Nephron progenitor cell (in vitro differentiated cells): ENCODE results near the gene DES.

ENCODE experiments used
- DNase-seq: peaks from one replicate; pipeline ENCODE4 v3.0.0; 2021
- H3K27ac Mint-ChIP-seq: 2 replicates; pipeline ENCODE4 v1.8.0; 2021; ENCODE audit warnings: mild to moderate bottlenecking, moderate library complexity, mixed read lengths
- H3K27me3 Mint-ChIP-seq: 2 replicates; pipeline ENCODE4 v1.8.0; 2021; ENCODE audit warnings: mild to moderate bottlenecking, low read depth, mixed read lengths; ENCODE audit not compliant: poor library complexity
- H3K36me3 Mint-ChIP-seq: 2 replicates; pipeline ENCODE4 v1.8.0; 2021; ENCODE audit warnings: low read depth, mixed read lengths
- H3K4me1 Mint-ChIP-seq: 2 replicates; pipeline ENCODE4 v1.8.0; 2021; ENCODE audit warnings: mixed read lengths
- H3K4me3 Mint-ChIP-seq: 2 replicates; pipeline ENCODE4 v1.8.0; 2021; ENCODE audit warnings: mild to moderate bottlenecking, moderate library complexity, mixed read lengths
- H3K9me3 Mint-ChIP-seq: 2 replicates; pipeline ENCODE4 v1.8.0; 2021; ENCODE audit warnings: mild to moderate bottlenecking, moderate library complexity, mixed read lengths
- TF ChIP-seq, protein P1 (sequence below): fragments of 200-600 bp; sonication (generic); IDR thresholded peaks from 2 replicates; pipeline ENCODE4 v1.5.0; 2021; ENCODE audit warnings: antibody characterized with exemption

DES gene

DNA sequence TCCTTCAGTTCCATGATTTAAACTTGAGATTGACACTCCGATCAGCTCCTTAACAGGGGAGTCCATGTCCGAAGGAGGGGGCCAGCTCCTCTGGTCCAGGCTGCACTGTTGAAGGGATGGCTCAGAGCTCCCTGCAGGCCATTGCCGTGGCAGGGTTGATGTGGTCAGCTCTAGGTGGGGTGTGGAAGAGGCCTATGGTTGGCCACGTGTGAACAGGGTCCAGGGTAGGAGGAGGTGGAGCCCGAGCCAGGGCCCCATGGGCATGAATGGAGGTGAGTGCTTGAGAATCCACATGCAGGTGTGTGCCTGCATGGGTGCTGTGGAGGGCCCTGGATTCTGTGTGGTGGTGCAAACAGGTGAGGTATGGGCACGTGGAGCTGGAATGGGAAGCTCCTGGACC lies 17.5 kb downstream of the DES start:
- TF ChIP-seq, protein P1, sequence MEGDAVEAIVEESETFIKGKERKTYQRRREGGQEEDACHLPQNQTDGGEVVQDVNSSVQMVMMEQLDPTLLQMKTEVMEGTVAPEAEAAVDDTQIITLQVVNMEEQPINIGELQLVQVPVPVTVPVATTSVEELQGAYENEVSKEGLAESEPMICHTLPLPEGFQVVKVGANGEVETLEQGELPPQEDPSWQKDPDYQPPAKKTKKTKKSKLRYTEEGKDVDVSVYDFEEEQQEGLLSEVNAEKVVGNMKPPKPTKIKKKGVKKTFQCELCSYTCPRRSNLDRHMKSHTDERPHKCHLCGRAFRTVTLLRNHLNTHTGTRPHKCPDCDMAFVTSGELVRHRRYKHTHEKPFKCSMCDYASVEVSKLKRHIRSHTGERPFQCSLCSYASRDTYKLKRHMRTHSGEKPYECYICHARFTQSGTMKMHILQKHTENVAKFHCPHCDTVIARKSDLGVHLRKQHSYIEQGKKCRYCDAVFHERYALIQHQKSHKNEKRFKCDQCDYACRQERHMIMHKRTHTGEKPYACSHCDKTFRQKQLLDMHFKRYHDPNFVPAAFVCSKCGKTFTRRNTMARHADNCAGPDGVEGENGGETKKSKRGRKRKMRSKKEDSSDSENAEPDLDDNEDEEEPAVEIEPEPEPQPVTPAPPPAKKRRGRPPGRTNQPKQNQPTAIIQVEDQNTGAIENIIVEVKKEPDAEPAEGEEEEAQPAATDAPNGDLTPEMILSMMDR: no peak
- Mint-ChIP-seq H3K27ac (no peak overlapping the region), H3K4me1 (peaks cover 21% of the 10 kb centered on the region), H3K9me3 (no peaks in the 10 kb centered on the region), H3K36me3 (no peaks in the 10 kb centered on the region), H3K27me3 (peaks cover 22% of the 10 kb centered on the region), H3K4me3 (no peak overlapping the region)
- DNase-seq: no peak

DNA sequence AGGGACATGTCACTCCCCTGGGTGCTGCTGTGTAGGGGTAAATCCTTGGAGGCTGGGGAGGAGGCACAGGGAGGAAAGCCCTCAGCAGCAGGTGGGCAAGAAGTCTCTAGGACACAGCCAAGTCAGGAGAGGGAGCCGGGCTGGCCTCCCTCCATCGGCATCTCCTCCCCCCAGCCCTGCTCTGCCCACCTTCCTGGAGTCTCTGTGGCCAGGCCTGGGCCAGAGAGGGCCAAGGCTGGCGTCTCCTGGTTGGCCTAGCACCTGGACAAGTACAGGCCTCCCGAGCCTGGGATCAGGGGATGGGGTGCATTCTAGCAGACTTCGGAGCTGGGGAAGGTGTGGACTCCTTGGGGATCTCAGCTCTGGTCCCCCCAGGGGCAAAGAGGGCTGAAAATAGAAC lies 18.3 kb downstream of the DES start:
- H3K4me1 Mint-ChIP-seq: peaks cover 22% of the 10 kb centered on the region
- no peaks in the 10 kb centered on the region for H3K36me3 Mint-ChIP-seq

DNA sequence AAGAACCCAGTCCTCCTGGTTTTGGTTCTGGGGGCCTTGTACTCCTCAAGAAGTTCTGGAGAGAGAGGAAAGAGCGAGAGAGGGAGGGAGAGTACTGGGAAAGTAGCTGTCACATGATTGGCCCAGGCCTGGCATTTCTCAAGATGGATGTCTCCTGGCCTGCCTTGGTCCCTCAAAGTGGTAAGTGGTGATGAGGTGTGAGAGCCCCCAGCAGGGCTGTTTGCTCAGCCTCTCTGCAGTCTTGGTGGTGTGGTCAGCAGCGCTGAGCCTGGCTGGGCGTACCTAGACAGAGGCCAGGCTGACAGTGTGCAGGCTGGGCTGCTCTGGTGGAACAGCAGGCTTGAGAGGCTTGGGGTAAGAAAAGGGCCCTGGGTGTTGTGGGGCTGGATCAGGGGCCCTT lies 19.0 kb downstream of the DES start:
- DNase-seq: no peak
- Mint-ChIP-seq H3K9me3 (no peaks in the 10 kb centered on the region), H3K4me3 (no peak overlapping the region), H3K27me3 (peaks cover 29% of the 10 kb centered on the region), H3K4me1 (peaks cover 22% of the 10 kb centered on the region), H3K27ac (no peak overlapping the region), H3K36me3 (no peaks in the 10 kb centered on the region)
- TF ChIP-seq, protein P1: no peak

More for the DNA sequence above, 18.3 kb downstream of the DES start:
- Mint-ChIP-seq H3K4me3 (no peak overlapping the region), H3K9me3 (no peaks in the 10 kb centered on the region), H3K27me3 (peaks cover 28% of the 10 kb centered on the region), H3K27ac (no peak overlapping the region)
- no peak for DNase-seq
- TF ChIP-seq, protein P1: no peak

DNA sequence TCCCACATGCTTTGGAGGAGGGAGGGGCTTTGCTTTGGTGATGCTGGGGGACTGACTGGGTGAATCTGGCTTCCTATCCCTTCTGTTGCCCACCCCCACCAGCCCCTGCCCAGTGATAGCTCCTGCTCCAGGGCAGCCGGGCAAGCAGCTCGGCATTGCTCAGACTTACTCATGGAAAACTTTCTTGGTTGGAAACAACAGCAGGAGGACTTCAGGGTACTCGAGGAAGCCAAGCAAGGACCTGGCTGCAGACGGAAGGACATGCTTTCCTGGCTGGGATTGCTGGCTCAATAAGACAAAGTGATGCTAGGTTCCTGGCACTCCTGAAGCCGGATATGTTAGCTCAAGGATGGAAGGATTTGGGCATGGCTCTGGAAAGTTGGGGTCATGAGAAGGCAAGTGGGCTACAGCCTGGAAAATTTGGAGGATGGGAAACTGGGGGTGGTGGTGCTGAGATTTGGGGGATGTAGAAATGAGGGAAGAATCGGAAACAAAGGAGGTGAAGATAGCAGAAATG lies 19.6 kb downstream of the DES start:
- no peaks in the 10 kb centered on the region for H3K9me3 Mint-ChIP-seq
- H3K4me1 Mint-ChIP-seq: peaks cover 27% of the 10 kb centered on the region
- H3K27me3 Mint-ChIP-seq: peaks cover 28% of the 10 kb centered on the region
- H3K36me3 Mint-ChIP-seq: no peaks in the 10 kb centered on the region
- DNase-seq: no peak
- H3K27ac Mint-ChIP-seq: no peak overlapping the region
- TF ChIP-seq, protein P1: no peak
- H3K4me3 Mint-ChIP-seq: no peak overlapping the region

DNA sequence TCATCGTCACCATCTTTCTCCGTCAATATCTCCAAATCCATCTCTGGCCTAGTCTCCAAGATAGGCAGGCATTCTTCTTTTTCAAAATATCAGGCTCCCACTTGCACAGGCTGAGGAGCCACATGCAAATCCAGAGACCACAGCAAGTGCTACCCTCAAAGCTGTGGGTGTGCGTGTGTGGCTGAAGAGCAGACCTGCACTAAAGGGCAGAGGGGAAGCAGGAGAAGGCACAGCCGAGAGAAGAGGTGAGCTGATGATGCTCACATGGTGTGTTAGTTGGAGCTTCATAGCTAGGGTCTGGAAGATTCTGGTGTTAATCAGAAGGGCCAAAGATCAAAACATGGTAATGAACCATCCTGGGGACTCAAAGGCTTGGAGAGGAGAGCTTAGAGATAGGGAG lies 20.3 kb downstream of the DES start:
- H3K9me3 Mint-ChIP-seq: no peaks in the 10 kb centered on the region
- peaks cover 33% of the 10 kb centered on the region for H3K27me3 Mint-ChIP-seq
- TF ChIP-seq, protein P1: no peak
- peaks cover 33% of the 10 kb centered on the region for H3K4me1 Mint-ChIP-seq
- no peak for DNase-seq
- H3K4me3 Mint-ChIP-seq: no peak overlapping the region
- no peak overlapping the region for H3K27ac Mint-ChIP-seq
- no peaks in the 10 kb centered on the region for H3K36me3 Mint-ChIP-seq

DNA sequence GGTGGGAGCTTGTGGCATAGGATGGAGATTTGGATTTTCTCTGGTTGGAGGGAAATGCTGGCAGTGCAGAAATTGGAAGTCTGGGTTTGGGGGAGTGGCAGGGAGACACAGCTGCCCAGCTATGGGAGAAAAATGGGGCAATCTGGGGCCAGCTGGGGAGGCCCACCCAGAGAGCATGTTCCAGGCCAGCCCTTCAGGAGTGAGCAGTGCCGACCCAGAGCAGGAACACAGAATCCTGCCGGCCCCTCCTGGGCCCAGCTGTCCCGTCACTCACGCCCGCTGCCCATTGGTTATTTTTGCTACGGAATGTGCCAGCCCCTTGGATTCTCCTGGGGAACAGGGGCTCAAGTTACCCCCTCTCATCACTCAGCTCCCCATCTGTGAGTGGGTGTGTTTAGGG lies 21.3 kb downstream of the DES start:
- H3K9me3 Mint-ChIP-seq: no peaks in the 10 kb centered on the region
- no peak overlapping the region for H3K27ac Mint-ChIP-seq
- TF ChIP-seq, protein P1: no peak
- peaks cover 26% of the 10 kb centered on the region for H3K4me1 Mint-ChIP-seq
- no peak overlapping the region for H3K4me3 Mint-ChIP-seq
- no peak for DNase-seq
- peaks cover 30% of the 10 kb centered on the region for H3K27me3 Mint-ChIP-seq
- H3K36me3 Mint-ChIP-seq: no peaks in the 10 kb centered on the region
